K562 (cell line): Measurements from ENCODE around the gene MTA1. TPM values are rescaled to one million over a fixed set of nuclear protein-coding genes. Genes with fewer than 3 reads are reported as not detected.
A peak's percentile ranks its signal among the peaks of the same experiment; 100 is the strongest.

Experiments
- ATAC-seq: fragments of 200-7000 bp; cut with Tn5 transposase; 3 replicates; pipeline ENCODE4 v1.9.1; 2020; ENCODE audit warnings: moderate library complexity
- BruUV-seq: library from RNA; stranded (reverse); fragments of 400-500 nt; replicated peaks from 2 replicates; lab custom pipeline; 2021; lab: Mats Ljungman, UMichigan
- CTCF ChIA-PET: fragments of 300-600 bp; formaldehyde crosslinking; extraction: SDS; loops from one replicate; lab custom pipeline; 2021; ENCODE audit warnings: low intra/inter-chr PET ratio; lab: Yijun Ruan, JAX
- POLR2A ChIA-PET: fragments of 300-600, 350-650 bp; sonication (Branson Sonifier 250); formaldehyde crosslinking; extraction: SDS; loops from one replicate; lab custom pipeline; 2021; ENCODE audit warnings: antibody characterized with exemption, inconsistent platforms; lab: Yijun Ruan, JAX
- DNase-seq, 4 experiments: peaks; one replicate each; pipeline versions ENCODE4 v3.0.0 to v3.0.0-alpha.2; 2011 to 2018; ENCODE audit warnings: low spot score in 3 of 4, mixed read lengths in 3 of 4; ENCODE audit errors: extremely low read depth in 1 of 4
- FAIRE-seq: peaks from 2 replicates; lab custom pipeline; 2011; peaks lifted over from hg19 to GRCh38; lab: Jason Lieb, UNC
- H2AFZ ChIP-seq: 2 replicates; pipeline ENCODE4 v1.6.0; 2011; ENCODE audit warnings: low read depth, low read length, control low read depth, inconsistent platforms
- H3K27ac ChIP-seq: fragments of 200-600 bp; 3 replicates; pipeline ENCODE4 v1.8.0; 2011; ENCODE audit warnings: low read depth, mild to moderate bottlenecking, control low read depth, inconsistent platforms, low read length, moderate library complexity, mixed read lengths; ENCODE audit errors: extremely low read depth
- H3K27me3 ChIP-seq, 2 experiments: fragments of 300-600 bp in 1 of 2; 2 replicates in 1 of 2; 3 replicates in 1 of 2; pipeline versions ENCODE4 v1.6.0 to v1.8.0; 2011; ENCODE audit warnings: inconsistent platforms in 2 of 2, low read length in 2 of 2, mild to moderate bottlenecking in 1 of 2, mixed read lengths in 1 of 2, moderate library complexity in 1 of 2; ENCODE audit not compliant: control insufficient read depth in 2 of 2, insufficient read depth in 2 of 2
- H3K36me3 ChIP-seq: fragments of 300-600 bp; 3 replicates; pipeline ENCODE4 v1.8.0; 2011; ENCODE audit warnings: mild to moderate bottlenecking, low read length, inconsistent platforms; ENCODE audit not compliant: control insufficient read depth, insufficient read depth
- H3K4me1 ChIP-seq, 2 experiments: fragments of 200-600 bp in 1 of 2; replicated peaks in 1 of 2; 2 replicates in 1 of 2; 3 replicates in 1 of 2; pipeline versions ENCODE4 v1.5.1 to v1.8.0; 2011; ENCODE audit warnings: inconsistent platforms in 2 of 2, low read length in 2 of 2, mild to moderate bottlenecking in 1 of 2, mixed read lengths in 1 of 2, moderate library complexity in 1 of 2; ENCODE audit not compliant: control insufficient read depth in 2 of 2, insufficient read depth in 2 of 2
- H3K4me2 ChIP-seq: 2 replicates; pipeline ENCODE4 v1.6.1; 2011; ENCODE audit warnings: low read length, control low read depth, inconsistent platforms, mixed read lengths; ENCODE audit not compliant: insufficient read depth
- H3K4me3 ChIP-seq: fragments of 200-600 bp; sonication (generic), shearing (Covaris generic); 2 replicates; pipeline ENCODE4 v1.5.1; 2016; ENCODE audit warnings: control low read depth, inconsistent platforms
- H3K79me2 ChIP-seq: fragments of 200-600 bp; 3 replicates; pipeline ENCODE4 v1.8.0; 2011; ENCODE audit warnings: low read length, inconsistent platforms; ENCODE audit not compliant: control insufficient read depth, insufficient read depth
- H3K9ac ChIP-seq, 2 experiments: 2 replicates each; pipeline versions ENCODE4 v1.6.0 to v1.6.1; 2011; ENCODE audit warnings: low read depth in 2 of 2, low read length in 2 of 2, control low read depth in 1 of 2, inconsistent platforms in 1 of 2, mild to moderate bottlenecking in 1 of 2, mixed read lengths in 1 of 2; ENCODE audit not compliant: insufficient read depth in 1 of 2
- H3K9me1 ChIP-seq: one replicate; pipeline ENCODE4 v1.6.0; 2011; ENCODE audit warnings: inconsistent platforms, mild to moderate bottlenecking, low read length, moderate library complexity; ENCODE audit not compliant: control insufficient read depth, insufficient read depth
- H3K9me3 ChIP-seq: replicated peaks from 2 replicates; pipeline ENCODE4 v1.5.1; 2011; ENCODE audit warnings: low read depth, low read length, inconsistent platforms; ENCODE audit not compliant: control insufficient read depth, insufficient read depth
- H4K20me1 ChIP-seq: replicated peaks from 2 replicates; pipeline ENCODE4 v1.6.1; 2011; ENCODE audit warnings: low read length, inconsistent platforms, mixed read lengths; ENCODE audit not compliant: control insufficient read depth, insufficient read depth
- DPF2 ChIP-seq: fragments of 450-650 bp; IDR thresholded peaks from 2 replicates; pipeline ENCODE4 v1.6.1; 2016
- KAT7 ChIP-seq: sonication (generic); formaldehyde crosslinking; IDR thresholded peaks from 2 replicates; pipeline ENCODE4 v1.8.0; 2022; ENCODE audit warnings: missing genetic modification reagents, mild to moderate bottlenecking, borderline replicate concordance
- TEAD4 ChIP-seq, 2 experiments: sonication (generic) in 1 of 2; formaldehyde crosslinking in 1 of 2; IDR thresholded peaks; 2 replicates each; pipeline versions ENCODE4 v1.6.1 to v1.8.0; 2012 to 2022; ENCODE audit warnings: borderline replicate concordance in 1 of 2, inconsistent platforms in 1 of 2, low read length in 1 of 2, mild to moderate bottlenecking in 1 of 2, missing genetic modification reagents in 1 of 2
- ZNF785 ChIP-seq: fragments of 250-450 bp; sonication (Bioruptor Pico); IDR thresholded peaks from 2 replicates; pipeline ENCODE4 v1.4.0; 2020; ENCODE audit warnings: mild to moderate bottlenecking
- WGBS: fragments of 100-300 bp; shearing (Covaris generic); methylation state at CpG from one replicate; pipeline ENCODE4 v1.1.6; 2016; ENCODE audit warnings: low coverage, mixed read lengths; ENCODE audit not compliant: insufficient coverage; ENCODE audit errors: missing lambda C conversion rate; 5-methylcytosine and 5-hydroxymethylcytosine counted together
- in situ Hi-C: fragments of 300-500 bp; cut with MboI; formaldehyde crosslinking; loops from 4 replicates; pipeline ENCODE4 v1.15.0; 2018; ENCODE audit warnings: inconsistent platforms, mixed read lengths
- intact Hi-C: fragments of 100-400 bp; cut with micrococcal nuclease; formaldehyde crosslinking; loops from 2 replicates; pipeline ENCODE4 v1.14.2; 2022
- polyA plus RNA-seq, 8 experiments: library from polyadenylated mRNA; depleted of rRNA in 4 of 8; stranded (reverse) in 5 of 8; unstranded in 3 of 8; fragments of >200 nt; fragmentation: Nextera tagmentation in 2 of 8; fragmentation: Illumina TruSeq in 1 of 8; extraction: Ambion mirVana in 2 of 8; extraction: Trizol in 1 of 8; gene quantifications; 2 replicates each; pipeline versions ENCODE4 v1.2.1 to v1.2.3, GENCODE V29; 2011 to 2014; ENCODE audit warnings: inconsistent platforms in 1 of 8, missing spikeins in 1 of 8
- total RNA-seq, 7 experiments: library from RNA; depleted of rRNA in 6 of 7; stranded (reverse); fragments of >200 nt in 6 of 7; fragmentation: Illumina TruSeq in 2 of 7; extraction: Trizol in 2 of 7; gene quantifications; 2 replicates each; pipeline versions ENCODE4 v1.2.1 to v1.2.3, GENCODE V29; 2011 to 2021; ENCODE audit warnings: low replicate concordance in 1 of 7
- TF ChIP-seq, protein P1 (sequence below), 3 experiments: IDR thresholded peaks in 2 of 3; conservative IDR thresholded peaks in 1 of 3; 2 replicates each; pipeline ENCODE4 v1.5.1; 2011 to 2012; ENCODE audit warnings: low read length in 3 of 3, mild to moderate bottlenecking in 3 of 3, control low read depth in 2 of 3, improper control_type of control experiment in 1 of 3, inconsistent platforms in 1 of 3, low read depth in 1 of 3, mixed read lengths in 1 of 3, moderate library complexity in 1 of 3; ENCODE audit not compliant: insufficient read depth in 2 of 3
- TF ChIP-seq, protein P2 (sequence below): sonication (generic); formaldehyde crosslinking; IDR thresholded peaks from 2 replicates; pipeline ENCODE4 v1.8.1; 2023; ENCODE audit warnings: mild to moderate bottlenecking, missing genetic modification reagents

The MTA1 gene
- total and polyA plus RNA-seq, 9 of the 15 experiments (the other 6 are each of a cell fraction or from before 2014, with no cell fraction given): 0.13 to 118 (median 32.3) TPM

DNA sequence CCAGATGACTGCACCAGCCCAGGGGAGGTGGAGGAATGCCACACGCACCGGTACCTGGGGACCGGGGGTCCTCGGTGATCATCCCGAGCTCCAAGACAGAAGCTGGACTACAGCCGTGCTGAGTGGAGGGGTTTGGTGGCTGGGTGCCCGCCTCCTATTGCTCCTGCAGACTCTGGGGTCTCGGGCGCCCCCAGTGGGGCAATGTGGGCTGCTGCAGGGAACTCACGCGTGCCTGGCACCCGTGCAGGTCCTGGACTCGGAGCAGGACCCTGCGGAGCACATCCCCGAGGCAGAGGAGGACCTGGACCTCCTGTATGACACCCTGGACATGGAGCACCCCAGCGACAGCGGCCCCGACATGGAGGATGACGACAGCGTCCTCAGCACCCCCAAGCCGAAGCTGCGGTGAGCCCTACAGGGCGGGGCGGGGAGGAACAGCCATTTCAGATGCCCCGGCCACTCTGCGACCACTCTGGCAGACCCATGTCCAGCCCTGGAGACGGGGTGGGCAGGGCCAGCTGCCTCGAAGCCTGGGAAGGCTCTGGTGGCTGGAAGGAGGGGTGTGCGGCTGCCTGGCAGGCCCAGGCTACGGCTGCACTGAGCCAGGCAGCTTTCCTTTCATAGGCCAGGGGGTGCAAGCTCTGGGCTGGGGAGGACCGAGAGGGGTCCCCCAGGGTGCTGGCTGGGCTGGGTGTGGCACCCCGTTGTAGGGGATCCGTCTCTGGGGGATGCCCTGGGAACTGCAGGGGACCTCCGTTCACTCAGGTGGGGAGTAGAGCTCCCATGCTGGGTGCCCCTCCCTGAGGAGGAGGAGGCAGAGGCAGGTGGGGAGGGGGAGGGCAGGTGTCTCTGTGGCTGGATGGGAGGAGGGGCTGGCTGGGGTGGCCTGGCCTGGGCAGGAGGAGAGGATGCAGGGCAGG lies 42.8 kb upstream of the MTA1 start (continued):
- TF ChIP-seq ZNF785 (no peak), DPF2 (no peak), TEAD4 (IDR thresholded peaks at IDR 0.05; ENCODE audit: low read length) (no peak), TEAD4 (CRISPR knock-in tag; IDR thresholded peaks at IDR 0.05; ENCODE audit: borderline replicate concordance) (no peak)

DNA sequence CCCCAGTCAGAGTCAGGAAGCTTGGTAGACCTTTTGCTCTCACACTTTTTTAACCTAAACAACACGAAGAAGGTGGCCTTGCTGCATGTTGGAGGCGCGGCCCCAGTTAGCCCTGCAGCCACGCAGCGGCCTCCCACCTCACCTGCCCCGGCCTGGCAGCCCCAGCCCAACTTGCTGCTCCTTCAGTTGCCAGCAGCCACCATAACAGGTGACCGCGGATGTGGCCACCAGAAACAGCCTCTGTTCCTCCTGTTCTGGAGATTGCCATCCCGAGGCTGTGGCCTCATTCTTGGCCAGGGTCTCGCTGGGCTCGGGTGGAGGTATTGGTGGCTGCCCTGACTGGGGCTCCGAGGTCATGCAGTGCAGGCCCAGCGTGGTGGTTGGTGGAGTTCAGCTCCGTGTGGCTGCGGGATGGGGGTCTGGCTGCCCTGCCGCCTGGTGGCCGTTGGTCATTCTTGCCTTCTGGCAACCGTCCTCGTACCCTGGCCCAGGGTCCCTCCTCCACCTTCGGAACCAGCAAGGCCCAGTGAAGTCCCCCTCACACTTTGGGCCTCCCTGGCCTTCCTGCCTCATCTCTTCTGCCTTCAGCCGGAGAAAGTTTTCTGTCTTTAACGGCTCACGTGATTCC lies 42.0 kb upstream of the MTA1 start:
- Histone ChIP-seq H3K27ac (no peak overlapping the region), H2AFZ (peak overlapping the region; percentile 53), H3K36me3 (no peaks in the 10 kb centered on the region), H3K9me1 (no peaks in the 10 kb centered on the region), H3K9me3 (no peaks in the 10 kb centered on the region), H3K9ac (peak overlapping the region in 1 of 2 experiments; percentile 52; a peak in 1 of 4 replicates), H3K27me3 (no peaks in the 10 kb centered on the region), H3K4me2 (no peak overlapping the region; the same call in 1 of the 2 replicates), H3K4me1 (peaks cover 8 to 28% of the 10 kb centered on the region in 2 experiments; a peak in 4 of 5 replicates), H3K79me2 (no peaks in the 10 kb centered on the region), H4K20me1 (no peaks in the 10 kb centered on the region), H3K4me3 (no peak overlapping the region)
- peak; percentile 39 for ATAC-seq
- no peak for TF ChIP-seq KAT7
- TF ChIP-seq, protein P1, sequence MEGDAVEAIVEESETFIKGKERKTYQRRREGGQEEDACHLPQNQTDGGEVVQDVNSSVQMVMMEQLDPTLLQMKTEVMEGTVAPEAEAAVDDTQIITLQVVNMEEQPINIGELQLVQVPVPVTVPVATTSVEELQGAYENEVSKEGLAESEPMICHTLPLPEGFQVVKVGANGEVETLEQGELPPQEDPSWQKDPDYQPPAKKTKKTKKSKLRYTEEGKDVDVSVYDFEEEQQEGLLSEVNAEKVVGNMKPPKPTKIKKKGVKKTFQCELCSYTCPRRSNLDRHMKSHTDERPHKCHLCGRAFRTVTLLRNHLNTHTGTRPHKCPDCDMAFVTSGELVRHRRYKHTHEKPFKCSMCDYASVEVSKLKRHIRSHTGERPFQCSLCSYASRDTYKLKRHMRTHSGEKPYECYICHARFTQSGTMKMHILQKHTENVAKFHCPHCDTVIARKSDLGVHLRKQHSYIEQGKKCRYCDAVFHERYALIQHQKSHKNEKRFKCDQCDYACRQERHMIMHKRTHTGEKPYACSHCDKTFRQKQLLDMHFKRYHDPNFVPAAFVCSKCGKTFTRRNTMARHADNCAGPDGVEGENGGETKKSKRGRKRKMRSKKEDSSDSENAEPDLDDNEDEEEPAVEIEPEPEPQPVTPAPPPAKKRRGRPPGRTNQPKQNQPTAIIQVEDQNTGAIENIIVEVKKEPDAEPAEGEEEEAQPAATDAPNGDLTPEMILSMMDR (IDR thresholded peaks at IDR 0.05 in 2 of 3, conservative IDR thresholded peaks at IDR 0.05 in 1 of 3; ENCODE audit: insufficient read depth in 2 of 3, low read depth in 1 of 3, low read length in 3 of 3): peak in 2 of 3 experiments; percentile 38 to 53; a peak in 4 of 6 replicates
- TF ChIP-seq, protein P2, sequence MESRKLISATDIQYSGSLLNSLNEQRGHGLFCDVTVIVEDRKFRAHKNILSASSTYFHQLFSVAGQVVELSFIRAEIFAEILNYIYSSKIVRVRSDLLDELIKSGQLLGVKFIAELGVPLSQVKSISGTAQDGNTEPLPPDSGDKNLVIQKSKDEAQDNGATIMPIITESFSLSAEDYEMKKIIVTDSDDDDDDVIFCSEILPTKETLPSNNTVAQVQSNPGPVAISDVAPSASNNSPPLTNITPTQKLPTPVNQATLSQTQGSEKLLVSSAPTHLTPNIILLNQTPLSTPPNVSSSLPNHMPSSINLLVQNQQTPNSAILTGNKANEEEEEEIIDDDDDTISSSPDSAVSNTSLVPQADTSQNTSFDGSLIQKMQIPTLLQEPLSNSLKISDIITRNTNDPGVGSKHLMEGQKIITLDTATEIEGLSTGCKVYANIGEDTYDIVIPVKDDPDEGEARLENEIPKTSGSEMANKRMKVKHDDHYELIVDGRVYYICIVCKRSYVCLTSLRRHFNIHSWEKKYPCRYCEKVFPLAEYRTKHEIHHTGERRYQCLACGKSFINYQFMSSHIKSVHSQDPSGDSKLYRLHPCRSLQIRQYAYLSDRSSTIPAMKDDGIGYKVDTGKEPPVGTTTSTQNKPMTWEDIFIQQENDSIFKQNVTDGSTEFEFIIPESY (CRISPR knock-in tag): peak; percentile 74
- FAIRE-seq: no peak
- intact Hi-C loops (no loop called here), in situ Hi-C loops (no loop called here)
- 61% methylated on average over 11 of the region's 23 CpGs for WGBS
- CTCF ChIA-PET: no interaction called here
- DNase-seq: peak in 3 of 4 experiments; percentile 25 to 36 (median 32)
- BruUV-seq: no TSS peak
- POLR2A ChIA-PET: interaction anchor here (0.6 to 0.8 kb wide), 2 partner anchors 11 to 52 kb away, joined by 3 to 4 read pairs; no protein-coding TSS in a partner anchor
